B cell (primary cell): Measurements from ENCODE around the gene PRKCH. TPM values are rescaled to one million over a fixed set of nuclear protein-coding genes. Genes with fewer than 3 reads are reported as not detected.

Source experiments
- ATAC-seq: fragments of 200-7000 bp; cut with Tn5 transposase; one replicate; pipeline ENCODE4 v1.10.0; 2021; ENCODE audit warnings: low read depth, mild to moderate bottlenecking, moderate number of reproducible peaks, moderate library complexity
- CTCF ChIA-PET: fragments of 350-600 bp; sonication (Branson Sonifier 250); formaldehyde crosslinking; loops from one replicate; lab custom pipeline; 2021; ENCODE audit warnings: antibody characterized with exemption, inconsistent platforms; lab: Charles Lee
- POLR2A ChIA-PET: fragments of 350-600 bp; sonication (Branson Sonifier 250); formaldehyde crosslinking; loops from one replicate; lab custom pipeline; 2021; ENCODE audit warnings: antibody characterized with exemption; lab: Charles Lee
- DNase-seq: peaks from one replicate; pipeline ENCODE4 v3.0.0; 2013
- H2AFZ ChIP-seq: 2 replicates; pipeline ENCODE4 v1.6.1; 2012; ENCODE audit warnings: mild to moderate bottlenecking, low read depth, low read length; ENCODE audit not compliant: insufficient read depth, poor library complexity, severe bottlenecking
- H3K27ac ChIP-seq, 2 donors: 1 replicate in 1 of 2; 2 replicates in 1 of 2; pipeline ENCODE4 v1.5.1; 2012 to 2013; ENCODE audit warnings: low read length in 2 of 2, mild to moderate bottlenecking in 2 of 2, moderate library complexity in 1 of 2
- H3K27me3 ChIP-seq, 4 experiments: fragments of 200-600 bp in 1 of 4; sonication (generic) in 1 of 4; replicated peaks in 1 of 4; 1 replicate in 2 of 4; 2 replicates in 2 of 4; pipeline versions ENCODE4 v1.6.1 to v1.7.0; 2013 to 2016; ENCODE audit warnings: low read length in 3 of 4, mild to moderate bottlenecking in 2 of 4, mixed read lengths in 1 of 4, moderate library complexity in 1 of 4; ENCODE audit not compliant: insufficient read depth in 4 of 4, control insufficient read depth in 3 of 4; ENCODE audit errors: control extremely low read depth in 1 of 4
- H3K36me3 ChIP-seq, 2 experiments: replicated peaks in 1 of 2; 1 replicate in 1 of 2; 2 replicates in 1 of 2; pipeline versions ENCODE4 v1.6.1 to v1.7.1; 2013; ENCODE audit warnings: low read length in 1 of 2; ENCODE audit not compliant: insufficient read depth in 2 of 2, control insufficient read depth in 1 of 2; ENCODE audit errors: control extremely low read depth in 1 of 2, extremely low read depth in 1 of 2
- H3K4me1 ChIP-seq, 2 donors: fragments of 200-600 bp in 1 of 2; sonication (generic) in 1 of 2; 1 replicate in 1 of 2; 2 replicates in 1 of 2; pipeline versions ENCODE4 v1.5.1 to v1.6.1; 2013 to 2017; ENCODE audit warnings: low read length in 2 of 2; ENCODE audit not compliant: control insufficient read depth in 2 of 2, insufficient read depth in 2 of 2
- H3K4me2 ChIP-seq: replicated peaks from 2 replicates; pipeline ENCODE3; 2012; ENCODE audit warnings: mild to moderate bottlenecking, low read depth, low read length; ENCODE audit not compliant: poor library complexity, severe bottlenecking
- H3K4me3 ChIP-seq, 5 experiments: fragments of 200-600 bp in 1 of 5; sonication (generic) in 1 of 5; 1 replicate in 3 of 5; 2 replicates in 2 of 5; pipeline versions ENCODE4 v1.5.1 to v1.7.0; 2011 to 2016; ENCODE audit warnings: low read length in 4 of 5, mild to moderate bottlenecking in 4 of 5, low read depth in 2 of 5, control low read depth in 1 of 5, moderate library complexity in 1 of 5; ENCODE audit not compliant: insufficient read depth in 1 of 5; ENCODE audit errors: control extremely low read depth in 1 of 5, extremely low read depth in 1 of 5
- H3K79me2 ChIP-seq: fragments of 200-600 bp; sonication (generic); one replicate; pipeline ENCODE4 v1.6.0; 2016; ENCODE audit warnings: low read length; ENCODE audit not compliant: control insufficient read depth, insufficient read depth
- H3K9ac ChIP-seq: fragments of 200-600 bp; sonication (generic); 2 replicates; pipeline ENCODE4 v1.6.1; 2017; ENCODE audit warnings: mild to moderate bottlenecking, low read length, moderate library complexity
- H3K9me3 ChIP-seq, 3 donors: one replicate each; pipeline versions ENCODE4 v1.6.1 to v1.7.1; 2013; ENCODE audit warnings: low read length in 2 of 3; ENCODE audit not compliant: control insufficient read depth in 2 of 3, insufficient read depth in 1 of 3; ENCODE audit errors: control extremely low read depth in 1 of 3
- H4K20me1 ChIP-seq: 2 replicates; pipeline ENCODE4 v1.6.0; 2012; ENCODE audit warnings: mild to moderate bottlenecking, low read length; ENCODE audit not compliant: insufficient read depth, control insufficient read depth, poor library complexity, severe bottlenecking
- H3K27ac Mint-ChIP-seq: one replicate; pipeline ENCODE4 v1.8.0; 2021; ENCODE audit warnings: mixed read lengths
- H3K27me3 Mint-ChIP-seq: one replicate; pipeline ENCODE4 v1.8.0; 2021; ENCODE audit warnings: mixed read lengths
- H3K4me1 Mint-ChIP-seq: one replicate; pipeline ENCODE4 v1.8.0; 2021; ENCODE audit warnings: mixed read lengths
- H3K4me3 Mint-ChIP-seq: one replicate; pipeline ENCODE4 v1.8.0; 2021; ENCODE audit warnings: mixed read lengths
- H3K9me3 Mint-ChIP-seq: one replicate; pipeline ENCODE4 v1.8.0; 2022; ENCODE audit warnings: mixed read lengths; ENCODE audit not compliant: insufficient read depth
- CTCF ChIP-seq: fragments of 200-600 bp; IDR thresholded peaks from one replicate; pipeline ENCODE4 v1.8.0; 2022; ENCODE audit warnings: antibody characterized with exemption, mild to moderate bottlenecking
- EZH2 ChIP-seq: IDR thresholded peaks from 2 replicates; pipeline ENCODE4 v1.6.1; 2012; ENCODE audit warnings: borderline replicate concordance, low read depth, mild to moderate bottlenecking, moderate library complexity, low read length; ENCODE audit not compliant: insufficient read depth, poor library complexity, severe bottlenecking
- WGBS: methylation state at CpG from one replicate; pipeline ENCODE4 v1.1.5; 2013; ENCODE audit warnings: missing lambda C conversion rate; ENCODE audit not compliant: insufficient coverage; 5-methylcytosine and 5-hydroxymethylcytosine counted together
- intact Hi-C: fragments of 100-400 bp; cut with micrococcal nuclease; formaldehyde crosslinking; loops from one replicate; pipeline ENCODE4 v1.10.0; 2022
- polyA plus RNA-seq: library from polyadenylated mRNA; depleted of rRNA; stranded (reverse); fragments of >200 nt; gene quantifications from 2 replicates; pipeline ENCODE4 v1.2.3, GENCODE V29; 2012
- total RNA-seq, 2 donors: library from RNA; stranded (reverse); fragments of 120-200 nt in 1 of 2; gene quantifications; 1 replicate in 1 of 2; 2 replicates in 1 of 2; pipeline versions ENCODE4 v1.2.3 to v1.2.4, GENCODE V29; 2013 to 2022

PRKCH gene
- total and polyA plus RNA-seq, 2 donors (not counting 1 experiment from before 2014, with no cell fraction given): 2.0 to 5.0 TPM

- 80% methylated on average over 1 of the region's 1 CpG for WGBS
- H3K4me3 ChIP-seq: no peak overlapping the region
- ATAC-seq (no peak), DNase-seq (no peak)
- H3K79me2 ChIP-seq: no peaks in the 10 kb centered on the region
- no peak overlapping the region for H2AFZ ChIP-seq
- no peaks in the 10 kb centered on the region for H3K27me3 Mint-ChIP-seq
- no peaks in the 10 kb centered on the region for H4K20me1 ChIP-seq
- H3K4me1 Mint-ChIP-seq: peaks cover 29% of the 10 kb centered on the region
- TF ChIP-seq EZH2: no peak
- TF ChIP-seq CTCF: no peak
- no peaks in the 10 kb centered on the region for H3K27me3 ChIP-seq
- no peak overlapping the region for H3K9ac ChIP-seq
- H3K36me3 ChIP-seq: no peaks in the 10 kb centered on the region
- intact Hi-C loops: no loop called here
- POLR2A ChIA-PET: interaction anchor here (2.0 to 2.3 kb wide), 2 partner anchors 14 to 16 kb away, joined by 4 to 6 read pairs; no protein-coding TSS in a partner anchor
- peaks cover 30 to 33% of the 10 kb centered on the region in 2 donors for H3K4me1 ChIP-seq
- no peaks in the 10 kb centered on the region for H3K9me3 ChIP-seq
- CTCF ChIA-PET: interaction anchor here (1.3 to 2.6 kb wide), 3 partner anchors 9 to 22 kb away, joined by 3 to 14 read pairs (median 5); no protein-coding TSS in a partner anchor
- no peak overlapping the region for H3K27ac ChIP-seq
- H3K4me3 Mint-ChIP-seq: no peak overlapping the region
- no peak overlapping the region for H3K4me2 ChIP-seq
- H3K9me3 Mint-ChIP-seq: no peaks in the 10 kb centered on the region
- no peak overlapping the region for H3K27ac Mint-ChIP-seq
These were observed 172.6 kb downstream of the PRKCH start for GRCh38 chr14:61494018-61494417.

GRCh38 chr14:61495809-61496208 is 174.4 kb downstream of the PRKCH start:
- Histone ChIP-seq H3K9me3 (no peaks in the 10 kb centered on the region), H3K4me1 (peaks cover 30 to 36% of the 10 kb centered on the region in 2 donors), H3K79me2 (peaks cover 6% of the 10 kb centered on the region), H3K27me3 (no peaks in the 10 kb centered on the region), H2AFZ (no peak overlapping the region), H3K27ac (no peak overlapping the region), H3K9ac (no peak overlapping the region), H3K4me3 (no peak overlapping the region), H4K20me1 (no peaks in the 10 kb centered on the region), H3K36me3 (no peaks in the 10 kb centered on the region), H3K4me2 (no peak overlapping the region)
- TF ChIP-seq CTCF (no peak), EZH2 (no peak)
- CTCF ChIA-PET: interaction anchor here (0.5 to 1.1 kb wide), 4 partner anchors 15 to 205 kb away, joined by 3 to 5 read pairs (median 4); no protein-coding TSS in a partner anchor
- Mint-ChIP-seq H3K4me3 (no peak overlapping the region), H3K27me3 (no peaks in the 10 kb centered on the region), H3K4me1 (peaks cover 32% of the 10 kb centered on the region), H3K9me3 (no peaks in the 10 kb centered on the region), H3K27ac (no peak overlapping the region)
- DNase-seq: no peak
- ATAC-seq: no peak
- 100% methylated on average over 5 of the region's 5 CpGs for WGBS
- intact Hi-C loops: no loop called here
- POLR2A ChIA-PET: no interaction called here
